Endothelial cell (in vitro differentiated cells): Measurements from ENCODE around the gene GEMIN5. TPM values are rescaled to one million over a fixed set of nuclear protein-coding genes. Genes with fewer than 3 reads are reported as not detected.

ENCODE experiments used
- DNase-seq: peaks from one replicate; pipeline ENCODE4 v3.0.0; 2021; ENCODE audit warnings: low spot score
- H3K27ac Mint-ChIP-seq: one replicate; pipeline ENCODE4 v1.8.0; 2021; ENCODE audit warnings: mixed read lengths, inconsistent platforms; ENCODE audit not compliant: unreplicated experiment
- H3K27me3 Mint-ChIP-seq: one replicate; pipeline ENCODE4 v1.8.0; 2021; ENCODE audit warnings: mild to moderate bottlenecking, moderate library complexity, mixed read lengths, inconsistent platforms; ENCODE audit not compliant: unreplicated experiment
- H3K36me3 Mint-ChIP-seq: one replicate; pipeline ENCODE4 v1.8.0; 2021; ENCODE audit warnings: mild to moderate bottlenecking, low read depth, mixed read lengths, inconsistent platforms; ENCODE audit not compliant: unreplicated experiment
- H3K4me1 Mint-ChIP-seq: one replicate; pipeline ENCODE4 v1.8.0; 2021; ENCODE audit warnings: mild to moderate bottlenecking, mixed read lengths, inconsistent platforms; ENCODE audit not compliant: unreplicated experiment
- H3K4me3 Mint-ChIP-seq: one replicate; pipeline ENCODE4 v1.8.0; 2021; ENCODE audit warnings: mild to moderate bottlenecking, mixed read lengths, inconsistent platforms; ENCODE audit not compliant: unreplicated experiment
- H3K9me3 Mint-ChIP-seq: one replicate; pipeline ENCODE4 v1.8.0; 2021; ENCODE audit warnings: mixed read lengths, inconsistent platforms; ENCODE audit not compliant: unreplicated experiment
- CTCF ChIP-seq: fragments of 200-600 bp; sonication (generic); IDR thresholded peaks from one replicate; pipeline ENCODE4 v1.5.0; 2021; ENCODE audit warnings: antibody characterized with exemption; ENCODE audit not compliant: unreplicated experiment
- total RNA-seq: library from RNA; stranded (reverse); fragmentation: NEBNext Ultra II Directional; extraction: Animal tissue kit (Norgen Biotek cat#: 25700); gene quantifications from one replicate; pipeline ENCODE4 v1.2.1, GENCODE V29; 2021; ENCODE audit not compliant: unreplicated experiment

The GEMIN5 gene
- total RNA-seq, 1 donor from 2014 or later = 16.9 TPM

- Mint-ChIP-seq H3K9me3 (no peaks in the 10 kb centered on the region), H3K27ac (no peak overlapping the region), H3K36me3 (no peaks in the 10 kb centered on the region), H3K27me3 (no peaks in the 10 kb centered on the region), H3K4me1 (no peaks in the 10 kb centered on the region), H3K4me3 (no peak overlapping the region)
- no peak for TF ChIP-seq CTCF
- DNase-seq = no peak
Observed at GRCh38 chr5:154948313-154948712, 10.3 kb upstream of the GEMIN5 start.

- peaks cover 2% of the 10 kb centered on the region for H3K4me1 Mint-ChIP-seq
- TF ChIP-seq CTCF = no peak
- no peaks in the 10 kb centered on the region for H3K36me3 Mint-ChIP-seq
- peaks cover 2% of the 10 kb centered on the region for H3K27me3 Mint-ChIP-seq
- H3K4me3 Mint-ChIP-seq = no peak overlapping the region
- H3K27ac Mint-ChIP-seq = no peak overlapping the region
- no peak for DNase-seq
- H3K9me3 Mint-ChIP-seq = no peaks in the 10 kb centered on the region
Observed at GRCh38 chr5:154947778-154948177, 9.8 kb upstream of the GEMIN5 start.

- Mint-ChIP-seq H3K36me3 (no peaks in the 10 kb centered on the region), H3K9me3 (no peaks in the 10 kb centered on the region), H3K27me3 (peaks cover 3% of the 10 kb centered on the region), H3K27ac (no peak overlapping the region), H3K4me1 (peaks cover 16% of the 10 kb centered on the region), H3K4me3 (no peak overlapping the region)
- no peak for DNase-seq
- TF ChIP-seq CTCF = peak; percentile 90
Observed at GRCh38 chr5:154945695-154946301, 7.8 kb upstream of the GEMIN5 start.

- Mint-ChIP-seq H3K4me3 (no peak overlapping the region), H3K27me3 (peaks cover 4% of the 10 kb centered on the region), H3K36me3 (no peaks in the 10 kb centered on the region), H3K27ac (no peak overlapping the region), H3K9me3 (no peaks in the 10 kb centered on the region), H3K4me1 (peaks cover 19% of the 10 kb centered on the region)
- no peak for TF ChIP-seq CTCF
- DNase-seq = no peak
Observed at GRCh38 chr5:154944716-154945115, 6.7 kb upstream of the GEMIN5 start.

GRCh38 chr5:154943527-154943926, 5.5 kb upstream of the GEMIN5 start:
- no peak for TF ChIP-seq CTCF
- Mint-ChIP-seq H3K4me3 (no peak overlapping the region), H3K4me1 (peaks cover 20% of the 10 kb centered on the region), H3K36me3 (no peaks in the 10 kb centered on the region), H3K27me3 (peaks cover 4% of the 10 kb centered on the region), H3K9me3 (no peaks in the 10 kb centered on the region), H3K27ac (no peak overlapping the region)
- no peak for DNase-seq
